ENCODE results near the gene LINC00305.

DNA sequence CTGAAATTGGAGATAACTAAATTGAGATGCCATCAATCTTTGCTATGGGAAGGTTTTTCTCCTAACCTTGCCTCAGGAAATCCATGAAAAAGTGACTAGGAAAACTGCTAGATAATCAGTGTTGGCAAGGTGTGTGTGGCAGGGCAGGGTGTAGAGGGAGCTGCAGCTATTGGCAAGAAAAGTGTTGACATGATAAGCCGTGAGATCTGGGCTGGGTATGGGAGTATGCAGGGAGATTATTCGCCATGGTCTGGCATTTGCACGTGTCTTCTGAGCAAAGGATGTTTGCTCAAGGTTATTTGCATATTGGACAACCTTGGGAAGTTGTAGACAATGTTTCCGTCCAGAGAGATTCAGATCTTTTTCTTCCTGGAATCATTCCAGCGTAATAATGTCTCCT is 104.3 kb downstream of the LINC00305 start:
- no peak for TF ChIP-seq BACH2 (CRISPR knock-in tag; IDR thresholded peaks at IDR 0.05; ENCODE audit: borderline replicate concordance)
- TF ChIP-seq RARB (CRISPR knock-in tag; IDR thresholded peaks at IDR 0.05): no peak
